ENCODE results near the gene CIAPIN1.
A peak's percentile ranks its signal among the peaks of the same experiment; 100 is the strongest.

The CIAPIN1 gene

GRCh38 chr16:57447186-57447962 is at the start of gene CIAPIN1, which contains the start of gene COQ9:
Gene CIAPIN1, minus strand, starts transcription at chr16:57447385. Its CDS starts 6,457 bp downstream, at chr16:57440928.
Gene COQ9, plus strand, starts transcription at chr16:57447479. Its CDS starts 27 bp downstream, at chr16:57447506.
- TF ChIP-seq, protein P1, sequence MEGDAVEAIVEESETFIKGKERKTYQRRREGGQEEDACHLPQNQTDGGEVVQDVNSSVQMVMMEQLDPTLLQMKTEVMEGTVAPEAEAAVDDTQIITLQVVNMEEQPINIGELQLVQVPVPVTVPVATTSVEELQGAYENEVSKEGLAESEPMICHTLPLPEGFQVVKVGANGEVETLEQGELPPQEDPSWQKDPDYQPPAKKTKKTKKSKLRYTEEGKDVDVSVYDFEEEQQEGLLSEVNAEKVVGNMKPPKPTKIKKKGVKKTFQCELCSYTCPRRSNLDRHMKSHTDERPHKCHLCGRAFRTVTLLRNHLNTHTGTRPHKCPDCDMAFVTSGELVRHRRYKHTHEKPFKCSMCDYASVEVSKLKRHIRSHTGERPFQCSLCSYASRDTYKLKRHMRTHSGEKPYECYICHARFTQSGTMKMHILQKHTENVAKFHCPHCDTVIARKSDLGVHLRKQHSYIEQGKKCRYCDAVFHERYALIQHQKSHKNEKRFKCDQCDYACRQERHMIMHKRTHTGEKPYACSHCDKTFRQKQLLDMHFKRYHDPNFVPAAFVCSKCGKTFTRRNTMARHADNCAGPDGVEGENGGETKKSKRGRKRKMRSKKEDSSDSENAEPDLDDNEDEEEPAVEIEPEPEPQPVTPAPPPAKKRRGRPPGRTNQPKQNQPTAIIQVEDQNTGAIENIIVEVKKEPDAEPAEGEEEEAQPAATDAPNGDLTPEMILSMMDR (IDR thresholded peaks at IDR 0.05; ENCODE audit: borderline replicate concordance, insufficient read depth, low read depth, low read length): no peak
- H3K4me3 ChIP-seq (ENCODE audit: low read depth, low read length): peak within 1 kb of the TSS; percentile 81

- TF ChIP-seq, protein P1 (IDR thresholded peaks at IDR 0.05; ENCODE audit: borderline replicate concordance, insufficient read depth, low read depth, low read length): no peak
- no peak overlapping the region for H3K4me3 ChIP-seq (ENCODE audit: low read depth, low read length)
These were observed 46.6 kb upstream of the CIAPIN1 start for GRCh38 chr16:57493767-57494166.

DNA sequence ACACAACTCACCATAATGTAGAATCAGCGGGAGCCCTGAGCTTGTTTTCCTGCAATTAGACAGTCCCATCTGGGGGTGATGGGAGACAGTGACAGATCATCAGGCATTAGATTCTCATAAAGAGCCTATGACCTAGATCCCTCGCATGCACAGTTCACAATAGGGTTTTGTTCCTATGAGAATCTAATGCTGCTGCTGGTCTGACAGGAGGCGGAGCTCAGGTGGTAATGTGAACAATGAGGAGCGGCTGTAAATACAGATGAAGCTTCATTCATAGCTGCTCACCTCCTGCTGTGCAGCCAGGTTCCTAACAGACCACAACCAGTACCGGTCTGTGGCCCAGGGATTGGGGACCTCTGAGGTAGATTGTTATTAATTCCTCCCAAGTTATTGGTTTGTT is 42.0 kb upstream of the CIAPIN1 start:
- no peak overlapping the region for H3K4me3 ChIP-seq (ENCODE audit: low read depth, low read length)
- TF ChIP-seq, protein P1 (IDR thresholded peaks at IDR 0.05; ENCODE audit: borderline replicate concordance, insufficient read depth, low read depth, low read length): no peak

- TF ChIP-seq, protein P1 (IDR thresholded peaks at IDR 0.05; ENCODE audit: borderline replicate concordance, insufficient read depth, low read depth, low read length): no peak
- H3K4me3 ChIP-seq (ENCODE audit: low read depth, low read length): peak overlapping the region; percentile 39
These were observed 40.0 kb upstream of the CIAPIN1 start for GRCh38 chr16:57486858-57487834.

GRCh38 chr16:57485916-57486857 is 39.0 kb upstream of the CIAPIN1 start, which contains the start of gene DOK4:
Gene DOK4, minus strand, starts transcription at chr16:57486493. Its CDS starts 6,986 bp downstream, at chr16:57479507.
- TF ChIP-seq, protein P1 (IDR thresholded peaks at IDR 0.05; ENCODE audit: borderline replicate concordance, insufficient read depth, low read depth, low read length): no peak
- H3K4me3 ChIP-seq (ENCODE audit: low read depth, low read length): peak within 1 kb of the TSS; percentile 39
